DOHH2 (cell line): ENCODE results near the gene NRAS.

Experiments
- CTCF ChIP-seq: fragments of 200-600 bp; sonication (generic); IDR thresholded peaks from one replicate; pipeline ENCODE4 v1.5.1; 2014; ENCODE audit warnings: antibody characterized with exemption, mild to moderate bottlenecking, low read depth, low read length; ENCODE audit not compliant: poor library complexity, severe bottlenecking
- EZH2phosphoT487 ChIP-seq: fragments of 200-600 bp; sonication (generic); IDR thresholded peaks from 2 replicates; pipeline ENCODE4 v1.6.1; 2017; ENCODE audit warnings: borderline replicate concordance, mild to moderate bottlenecking, antibody characterized with exemption, low read length, moderate library complexity, mixed read lengths

- TF ChIP-seq EZH2phosphoT487: no peak
- TF ChIP-seq CTCF: no peak
Observed at GRCh38 chr1:114758256-114758832, 41.8 kb upstream of the NRAS start.
